NCI-H345 treated with DMSO at 0.1 percent for 48 hours (cell line): ENCODE data around the gene FBN2.

Experiments used
- DNase-seq: peaks from one replicate; lab custom pipeline; 2025; ENCODE audit not compliant: unreplicated experiment; lab: John Stamatoyannopoulos, UW

The FBN2 gene

GRCh38 chr5:128216285-128216684, 321.8 kb downstream of the FBN2 start:
- DNase-seq, result no peak

DNA sequence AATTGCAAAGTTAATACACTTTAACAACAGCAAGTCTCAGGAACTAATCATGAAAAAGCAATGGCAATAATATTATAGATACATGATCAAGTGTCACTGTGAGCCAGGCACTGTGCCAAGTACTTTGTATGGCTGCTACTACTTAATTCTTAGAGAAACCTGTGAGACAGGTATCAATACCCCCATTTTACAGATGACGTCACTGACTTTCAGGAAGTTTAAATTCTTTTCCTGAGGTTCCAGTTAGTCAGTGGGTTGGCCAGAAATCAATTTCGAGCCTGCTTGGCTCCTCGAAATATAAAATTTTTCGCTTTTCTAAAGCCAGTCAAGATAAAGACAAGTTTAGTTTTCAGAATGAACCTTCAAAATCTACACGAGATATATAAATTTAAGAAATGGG, 324.2 kb downstream of the FBN2 start:
- DNase-seq, result no peak

- peak; percentile 19 for DNase-seq
Measured at GRCh38 chr5:128213340-128213739, 324.7 kb downstream of the FBN2 start.

GRCh38 chr5:128212191-128212806, 325.7 kb downstream of the FBN2 start:
- no peak for DNase-seq

DNA sequence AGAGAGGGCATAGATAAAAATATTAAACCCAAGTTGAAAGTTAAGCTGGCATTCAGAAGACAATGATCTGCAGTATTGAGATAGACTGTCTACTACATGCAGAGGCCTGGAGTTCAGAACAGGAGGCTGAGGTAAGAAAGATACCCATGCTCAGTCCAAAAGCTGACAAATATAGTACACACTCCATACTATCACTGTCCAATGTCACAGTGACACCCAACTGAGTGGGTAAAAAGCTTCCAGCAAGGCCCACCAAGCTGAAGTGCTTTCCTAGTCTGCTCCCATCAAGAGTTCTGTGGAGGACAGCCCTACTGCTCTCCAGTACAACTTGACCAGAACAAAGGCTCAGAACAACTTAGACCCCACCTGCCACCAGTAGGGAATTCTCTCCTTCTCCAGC, 329.6 kb downstream of the FBN2 start:
- DNase-seq, result no peak
